Heart left ventricle (tissue), 16 donors: Measurements from ENCODE around the gene SLC11A2. TPM values are rescaled to one million over a fixed set of nuclear protein-coding genes. Genes with fewer than 3 reads are reported as not detected.
A peak's percentile ranks its signal among the peaks of the same experiment; 100 is the strongest.

ENCODE experiments used
- ATAC-seq, 4 donors: fragments of 200-7000 bp; cut with Tn5 transposase; one replicate each; pipeline ENCODE4 v1.9.1; 2020 to 2022; ENCODE audit warnings: moderate library complexity in 4 of 4, mild to moderate bottlenecking in 3 of 4, moderate number of reproducible peaks in 1 of 4
- DNase-seq, 5 donors: peaks; one replicate each; pipeline ENCODE4 v3.0.0-alpha.2; 2020
- H3K27ac ChIP-seq, 12 donors: fragments of 200-600 bp; sonication (generic) in 4 of 12; one replicate each; pipeline versions ENCODE4 v1.5.0 to v1.8.0; 2016 to 2022; ENCODE audit warnings: mild to moderate bottlenecking in 2 of 12
- H3K27me3 ChIP-seq, 9 donors: fragments of 200-600 bp; sonication (generic) in 2 of 9; one replicate each; pipeline versions ENCODE4 v1.5.1 to v1.8.0; 2016 to 2022; ENCODE audit warnings: mild to moderate bottlenecking in 3 of 9
- H3K36me3 ChIP-seq, 9 donors: fragments of 200-600 bp; sonication (generic) in 2 of 9; one replicate each; pipeline versions ENCODE4 v1.5.0 to v1.8.0; 2018 to 2022; ENCODE audit warnings: mild to moderate bottlenecking in 2 of 9
- H3K4me1 ChIP-seq, 12 donors: fragments of 200-600 bp; sonication (generic) in 4 of 12; one replicate each; pipeline versions ENCODE4 v1.5.0 to v1.8.0; 2016 to 2022; ENCODE audit warnings: mild to moderate bottlenecking in 3 of 12
- H3K4me3 ChIP-seq, 12 donors: fragments of 200-600 bp; sonication (generic) in 4 of 12; one replicate each; pipeline versions ENCODE4 v1.5.0 to v1.8.0; 2017 to 2022; ENCODE audit warnings: mild to moderate bottlenecking in 9 of 12, moderate library complexity in 4 of 12
- H3K9me3 ChIP-seq, 12 donors: fragments of 200-600 bp; sonication (generic) in 4 of 12; one replicate each; pipeline versions ENCODE4 v1.5.0 to v1.8.0; 2016 to 2022; ENCODE audit warnings: mild to moderate bottlenecking in 1 of 12
- CTCF ChIP-seq, 12 donors: fragments of 200-600 bp; sonication (generic) in 4 of 12; IDR thresholded peaks; one replicate each; pipeline versions ENCODE4 v1.5.0 to v1.8.0; 2018 to 2022; ENCODE audit warnings: antibody characterized with exemption in 12 of 12, mild to moderate bottlenecking in 5 of 12
- POLR2A ChIP-seq, 2 donors: fragments of 450-650 bp; IDR thresholded peaks; one replicate each; pipeline ENCODE4 v1.6.1; 2017; ENCODE audit warnings: antibody characterized with exemption in 2 of 2, mild to moderate bottlenecking in 2 of 2, moderate library complexity in 2 of 2
- WGBS, 4 donors: extraction: QIAGEN DNeasy Blood & Tissue Kit in 2 of 4; methylation state at CpG; one replicate each; pipeline versions ENCODE4 v1.1.5 to v1.1.7; 2013 to 2018; 5-methylcytosine and 5-hydroxymethylcytosine counted together
- intact Hi-C, 10 donors: fragments of 100-400 bp; cut with DNase I; formaldehyde crosslinking; loops; one replicate each; pipeline versions ENCODE4 v1.11.1 to v1.14.2; 2022
- polyA plus RNA-seq, 2 donors: library from polyadenylated mRNA; stranded (reverse); fragments of 200-250 nt; gene quantifications; one replicate each; pipeline ENCODE4 v1.2.3, GENCODE V29; 2013
- total RNA-seq, 9 donors: library from RNA; depleted of rRNA in 2 of 9; stranded (reverse); fragments of >200 nt in 2 of 9; fragmentation: NEBNext Ultra II Directional in 3 of 9; extraction: Animal tissue kit (Norgen Biotek cat#: 25700) in 3 of 9; gene quantifications; one replicate each; pipeline versions ENCODE4 v1.1.0 to v1.2.4, GENCODE V29; 2016 to 2023
- donor health status: ischemic (EF 13 %, LVEDD 7.1; RV severe dilation, severe dysfunction).
- donor health status: healthy with polysubstance abuse.
- donor health status: DM: no; HTN: yes; CAD: no.
- donor health status: DM: no; HTN: no; CAD: no.
- donor health status: ischemic (EF 25% LVEDD 6.9; RV normal size, moderate dysfunction).
- donor health status: ischemic (EF 25% LVEDD 5.7; RV mildly dilated, moderate dysfunction).
- donor health status: healthy.
- donor health status: DM: yes; HTN: yes; CAD: no.
- donor health status: ischemic (EF 35%, LVEDD 5.7; RV mildly dilated, moderate dysfunction).
- donor health status: nonischemic (EF 11% LVEDD 7.7; RV severe dilation, severe dysfunction).
- donor health status: DM: yes; HTN: yes; CAD: no.
- donor health status: PGD.
- donor health status: ischemic (EF 29% LVEDD 5.4; RV normal size, mild dysfunction).
- donor health status: nonischemic (EF 23%, LVEDD 6.1; RV moderate dilation, normal function).

Gene SLC11A2
- total and polyA plus RNA-seq, 11 donors, result 9.1 to 45.3 (median 21.2) TPM

GRCh38 chr12:51049525-51049924, 23.3 kb upstream of the SLC11A2 start:
- no peaks in the 10 kb centered on the region for H3K27me3 ChIP-seq
- peak overlapping the region in 9 of 12 donors; percentile 58 to 93 (median 81) for H3K4me3 ChIP-seq
- ATAC-seq, result no peak
- 46 to 64% (median 59%) methylated on average over 3 of the region's 3 CpGs for WGBS, 4 donors
- peak overlapping the region in 1 of 12 donors; percentile 99 for H3K27ac ChIP-seq
- peaks cover 0 to 29% (median 19%) of the 10 kb centered on the region in 12 donors for H3K4me1 ChIP-seq
- no peak for DNase-seq
- no peak for TF ChIP-seq CTCF (IDR thresholded peaks at IDR 0.05)
- no peak for TF ChIP-seq POLR2A (IDR thresholded peaks at IDR 0.05)
- no peaks in the 10 kb centered on the region for H3K9me3 ChIP-seq
- peaks cover 0 to 50% (median 43%) of the 10 kb centered on the region in 9 donors for H3K36me3 ChIP-seq
- intact Hi-C loops, result loop anchor here in 7 of 10 donors (2.0 to 10.0 kb wide), 9 partner anchors 33 to 295 kb away; partner anchors contain the start of genes CSRNP2 (in 5 of the 7), CELA1 (in 2 of the 7), DAZAP2 (in 2 of the 7) and POU6F1 (in 1 of the 7)

- H3K4me3 ChIP-seq, result peak overlapping the region; percentile 58 to 93 (median 80)
- DNase-seq (no peak), ATAC-seq (no peak)
- intact Hi-C loops, result loop anchor here in 7 of 10 donors (1.0 to 10.0 kb wide), 10 partner anchors 22 to 296 kb away; partner anchors contain the start of genes CSRNP2 (in 5 of the 7), CELA1 (in 2 of the 7), DAZAP2 (in 2 of the 7) and POU6F1 (in 1 of the 7)
- H3K4me1 ChIP-seq, result peaks cover 0 to 29% (median 19%) of the 10 kb centered on the region in 12 donors
- no peaks in the 10 kb centered on the region for H3K27me3 ChIP-seq
- H3K9me3 ChIP-seq, result no peaks in the 10 kb centered on the region
- peaks cover 0 to 42% (median 35%) of the 10 kb centered on the region in 9 donors for H3K36me3 ChIP-seq
- 28 to 29% (median 28%) methylated on average over 14 of the region's 14 CpGs for WGBS, 4 donors
- peak overlapping the region; percentile 87 to 100 (median 96) for H3K27ac ChIP-seq
- TF ChIP-seq POLR2A (IDR thresholded peaks at IDR 0.05) (no peak), CTCF (IDR thresholded peaks at IDR 0.05) (no peak)
Observed at GRCh38 chr12:51048661-51049251, 22.6 kb upstream of the SLC11A2 start.

- Histone ChIP-seq H3K27ac (peak within 1 kb of the TSS; percentile 87 to 100 (median 96)), H3K9me3 (no peaks in the 10 kb centered on the region), H3K4me1 (peaks cover 0 to 29% (median 19%) of the 10 kb centered on the region in 12 donors), H3K27me3 (no peaks in the 10 kb centered on the region), H3K36me3 (peaks cover 0 to 34% (median 27%) of the 10 kb centered on the region in 9 donors), H3K4me3 (peak within 1 kb of the TSS; percentile 58 to 93 (median 80))
- peak; percentile 100 for ATAC-seq
- peak in 1 of 2 donors; percentile 65 for TF ChIP-seq POLR2A (IDR thresholded peaks at IDR 0.05)
- peak; percentile 82 to 98 (median 94) for TF ChIP-seq CTCF (IDR thresholded peaks at IDR 0.05)
- DNase-seq, result peak; percentile 92 to 97 (median 96)
- WGBS, 4 donors, result 4% methylated on average over 38 to 51 of the region's 51 CpGs
- intact Hi-C loops, result loop anchor here in 7 of 10 donors (1.0 to 10.0 kb wide), 10 partner anchors 22 to 297 kb away; partner anchors contain the start of genes CSRNP2 (in 5 of the 7), CELA1 (in 2 of the 7), DAZAP2 (in 2 of the 7) and POU6F1 (in 1 of the 7)
Observed at GRCh38 chr12:51047655-51048540, 21.7 kb upstream of the SLC11A2 start, which contains the start of gene LETMD1. Gene LETMD1, plus strand, starts transcription at chr12:51048327. Its CDS starts 30 bp downstream, at chr12:51048357.
